NCI-H774 (cell line): ENCODE data around the gene PELI1.

Source experiments
- DNase-seq: peaks from one replicate; lab custom pipeline; 2025; lab: John Stamatoyannopoulos, UW

Gene PELI1

GRCh38 chr2:64144057-64145013, at the start of gene PELI1:
Gene PELI1, minus strand, starts transcription at chr2:64144420. Its CDS starts 36,110 bp downstream, at chr2:64108310.
- peak; percentile 97 for DNase-seq

GRCh38 chr2:64193491-64193890, 49.3 kb upstream of the PELI1 start:
- DNase-seq, result no peak

GRCh38 chr2:64192664-64193105, 48.5 kb upstream of the PELI1 start:
- DNase-seq, result no peak

GRCh38 chr2:64192125-64192479, 47.9 kb upstream of the PELI1 start:
- DNase-seq, result no peak

GRCh38 chr2:64189586-64189985, 45.4 kb upstream of the PELI1 start:
- DNase-seq, result no peak

GRCh38 chr2:64189167-64189566, 44.9 kb upstream of the PELI1 start:
- DNase-seq, result no peak

GRCh38 chr2:64186699-64187605, 42.7 kb upstream of the PELI1 start:
- DNase-seq, result no peak

GRCh38 chr2:64179582-64180321, 35.5 kb upstream of the PELI1 start:
- DNase-seq, result no peak

GRCh38 chr2:64177315-64177714, 33.1 kb upstream of the PELI1 start:
- DNase-seq, result no peak

- DNase-seq, result no peak
Observed at GRCh38 chr2:64175419-64176197, 31.4 kb upstream of the PELI1 start.

- DNase-seq, result no peak
Observed at GRCh38 chr2:64173156-64174135, 29.2 kb upstream of the PELI1 start.

- DNase-seq, result no peak
Observed at GRCh38 chr2:64168756-64169155, 24.5 kb upstream of the PELI1 start.

- no peak for DNase-seq
Observed at GRCh38 chr2:64168201-64168600, 24.0 kb upstream of the PELI1 start.

GRCh38 chr2:64166637-64167420, 22.6 kb upstream of the PELI1 start:
- no peak for DNase-seq

- DNase-seq, result no peak
Observed at GRCh38 chr2:64166212-64166611, 22.0 kb upstream of the PELI1 start.

GRCh38 chr2:64165706-64166105, 21.5 kb upstream of the PELI1 start:
- no peak for DNase-seq

GRCh38 chr2:64164629-64165028, 20.4 kb upstream of the PELI1 start:
- DNase-seq, result no peak

GRCh38 chr2:64162516-64162915, 18.3 kb upstream of the PELI1 start:
- no peak for DNase-seq

- no peak for DNase-seq
Observed at GRCh38 chr2:64157792-64158191, 13.6 kb upstream of the PELI1 start.
